T-helper 22 cell (primary cell): ENCODE results near the gene NOP9.
"Not testable (repeated sequence)": the region's sequence is repeated elsewhere in the genome, so short reads cannot be mapped to it uniquely, and the experiment has no call there.

Experiments used
- DNase-seq: peaks from one replicate; pipeline ENCODE4 v3.0.0-alpha.2; 2020; ENCODE audit warnings: low read depth

The NOP9 gene

DNA sequence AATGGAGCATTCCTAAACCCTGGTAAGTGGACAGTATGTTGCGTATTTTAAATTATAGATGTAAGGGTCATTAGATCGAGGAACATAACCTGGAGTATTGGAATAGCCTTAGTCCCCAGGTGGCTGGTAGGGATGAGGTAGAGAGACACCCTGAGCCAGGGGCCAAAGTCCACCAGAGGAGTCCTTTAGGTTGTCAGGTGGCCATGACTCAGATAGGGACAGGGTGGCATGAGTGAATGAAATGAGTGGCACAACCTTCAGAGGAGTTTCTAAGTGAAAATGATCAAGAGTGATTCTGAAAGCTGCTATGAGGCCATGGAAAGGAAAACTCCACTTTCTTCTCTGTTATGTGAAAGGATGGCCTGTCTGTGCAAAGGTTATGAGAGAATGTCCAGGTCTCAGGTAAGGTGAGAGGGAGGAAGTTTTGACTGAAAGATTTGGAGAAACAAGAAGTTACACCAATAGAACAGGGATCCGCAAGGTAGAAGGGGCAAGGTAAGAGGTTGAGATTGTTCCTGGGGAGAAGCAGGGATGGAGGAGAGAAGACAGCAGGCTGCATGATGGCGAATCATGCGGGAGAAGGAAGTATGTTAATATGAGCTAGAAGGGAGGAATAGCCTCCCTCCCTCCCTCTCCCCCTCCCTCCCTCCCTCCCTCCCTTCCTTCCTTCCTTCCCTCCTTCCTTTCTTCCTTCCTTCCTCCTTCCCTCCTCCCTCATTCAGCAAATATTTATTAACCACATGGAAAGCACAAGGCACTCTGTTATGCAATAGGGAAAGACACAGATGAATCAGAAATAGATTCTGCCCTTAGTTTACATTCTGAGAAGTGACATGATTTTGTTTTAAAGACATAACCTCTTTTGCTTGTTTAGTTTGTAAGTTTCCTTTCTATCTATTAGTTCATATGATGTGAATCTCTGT is 54.2 kb downstream of the NOP9 start:
- no peak for DNase-seq

DNA sequence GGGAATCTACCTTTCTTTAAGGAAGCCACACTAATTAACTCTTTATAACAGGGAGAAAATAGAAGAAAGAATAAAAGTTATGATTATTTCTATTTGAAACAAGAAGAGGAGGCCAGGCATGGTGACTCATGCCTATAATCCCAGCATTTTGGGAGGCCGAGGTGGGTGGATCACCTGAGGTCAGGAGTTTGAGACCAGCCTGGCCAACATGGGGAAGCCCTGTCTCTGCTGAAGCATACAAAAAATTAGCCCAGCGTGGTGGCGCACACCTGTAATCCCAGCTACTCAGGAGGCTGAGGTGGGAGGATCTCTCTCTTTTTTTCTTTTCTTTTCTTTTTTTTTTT is 54.8 kb downstream of the NOP9 start:
- not testable (repeated sequence) for DNase-seq

DNA sequence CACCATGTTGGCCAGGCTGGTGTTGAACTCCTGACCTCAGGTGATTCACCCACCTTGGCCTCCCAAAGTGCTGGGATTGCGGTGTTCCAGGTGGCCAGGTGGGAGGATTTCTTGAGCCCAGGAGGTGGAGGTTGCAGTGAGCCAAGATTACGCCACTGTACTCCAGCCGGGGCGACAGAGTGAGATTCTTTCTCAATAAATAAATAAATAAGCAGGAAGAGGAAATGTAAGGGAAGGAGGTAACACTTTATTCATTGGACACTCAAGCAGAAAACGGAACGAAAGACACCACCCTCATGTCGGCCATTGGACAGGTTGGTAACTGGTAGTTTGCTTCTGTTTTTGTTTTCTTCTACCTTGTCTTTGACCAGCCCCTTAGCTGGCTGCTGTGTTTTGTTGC is 55.4 kb downstream of the NOP9 start:
- DNase-seq: no peak

DNA sequence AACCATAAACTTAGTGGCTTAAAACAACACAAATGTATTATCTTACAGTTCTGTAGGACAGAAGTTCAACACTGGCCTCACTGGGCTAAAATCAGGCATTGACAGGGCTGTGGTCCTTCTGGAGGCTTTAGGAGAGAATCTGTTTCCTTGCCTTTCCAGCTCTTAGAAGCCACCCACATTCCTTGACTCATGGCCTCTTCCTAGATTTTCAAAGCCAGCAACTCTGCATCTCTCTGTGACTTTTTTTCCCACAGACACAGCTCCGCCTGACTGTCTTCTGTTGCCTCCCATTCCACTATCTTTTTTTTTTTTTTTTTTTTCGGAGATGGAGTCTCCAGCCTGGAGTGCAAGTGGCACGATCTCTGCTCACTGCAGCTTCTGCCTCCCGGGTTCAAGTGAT is 56.6 kb downstream of the NOP9 start:
- no peak for DNase-seq
